Measurements from ENCODE around the gene ZNF503.

The ZNF503 gene

DNA sequence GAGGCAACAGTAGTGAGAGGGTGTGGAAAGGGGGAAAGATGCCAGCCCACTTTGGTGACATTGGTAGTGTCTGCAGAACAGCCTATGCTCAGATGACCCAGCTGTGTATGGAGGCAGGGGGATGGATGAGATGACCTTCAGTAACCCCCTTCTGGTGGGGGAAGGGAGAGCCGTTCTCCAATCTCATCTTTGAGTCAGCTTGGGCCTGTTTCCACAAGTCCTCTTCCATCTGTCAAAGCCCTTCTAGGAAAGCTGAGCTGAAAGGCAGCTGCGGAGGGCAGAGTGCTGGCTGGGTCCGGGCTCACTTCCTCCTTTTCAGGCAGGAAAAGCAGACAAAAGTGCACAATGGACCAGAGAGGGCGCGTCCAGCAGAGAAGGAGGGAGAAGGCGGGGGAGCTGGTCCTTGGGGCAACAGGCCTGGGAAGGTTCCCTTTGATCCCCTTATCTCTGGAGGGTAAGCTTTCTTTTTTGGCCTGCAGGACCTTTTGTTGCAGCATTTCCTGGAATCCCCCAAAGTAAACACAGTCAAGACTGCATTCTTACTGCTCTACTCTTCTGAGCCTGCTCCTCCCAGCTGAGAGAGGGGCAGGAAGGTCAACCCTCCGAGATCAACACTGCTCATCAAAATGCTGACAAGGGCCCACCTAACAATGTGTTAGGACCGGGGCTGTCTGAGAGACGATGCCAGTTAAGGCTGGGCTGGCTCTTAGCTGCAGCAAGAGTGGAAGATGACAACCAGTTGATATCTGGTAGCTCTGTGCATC, 28.6 kb upstream of the ZNF503 start:
- DNase-seq: no peak

DNA sequence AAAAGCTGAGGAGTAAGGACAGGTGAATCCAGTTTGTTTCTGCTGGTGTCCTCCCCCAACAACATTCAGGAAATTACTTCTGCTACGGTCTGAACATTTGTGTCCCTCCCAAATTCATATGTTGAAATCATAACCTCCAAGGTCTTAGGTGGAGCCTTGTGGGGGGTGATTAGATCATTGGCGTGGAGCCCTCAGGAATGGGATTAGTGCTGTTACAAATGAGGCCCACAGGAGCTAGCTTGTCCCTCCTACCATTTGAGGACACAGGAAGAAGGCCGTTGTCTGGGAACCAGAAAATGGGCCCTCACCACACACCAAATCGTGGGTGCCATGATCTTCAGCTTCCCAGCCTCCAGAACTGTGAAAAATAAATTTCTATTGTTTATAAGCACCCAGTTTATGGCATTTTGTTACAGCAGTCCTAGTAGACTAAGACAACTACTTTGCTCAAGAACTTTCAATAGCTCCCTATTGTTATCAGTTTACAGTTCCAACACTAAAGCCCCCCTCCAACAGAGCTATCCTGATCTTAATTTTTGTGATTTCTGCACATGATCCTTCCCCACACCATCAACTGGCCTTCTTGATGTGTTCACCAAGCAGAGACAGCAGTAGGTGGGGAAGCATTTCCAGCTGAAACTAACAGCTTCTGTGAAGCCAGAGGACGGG, 27.7 kb upstream of the ZNF503 start:
- no peak for DNase-seq

DNA sequence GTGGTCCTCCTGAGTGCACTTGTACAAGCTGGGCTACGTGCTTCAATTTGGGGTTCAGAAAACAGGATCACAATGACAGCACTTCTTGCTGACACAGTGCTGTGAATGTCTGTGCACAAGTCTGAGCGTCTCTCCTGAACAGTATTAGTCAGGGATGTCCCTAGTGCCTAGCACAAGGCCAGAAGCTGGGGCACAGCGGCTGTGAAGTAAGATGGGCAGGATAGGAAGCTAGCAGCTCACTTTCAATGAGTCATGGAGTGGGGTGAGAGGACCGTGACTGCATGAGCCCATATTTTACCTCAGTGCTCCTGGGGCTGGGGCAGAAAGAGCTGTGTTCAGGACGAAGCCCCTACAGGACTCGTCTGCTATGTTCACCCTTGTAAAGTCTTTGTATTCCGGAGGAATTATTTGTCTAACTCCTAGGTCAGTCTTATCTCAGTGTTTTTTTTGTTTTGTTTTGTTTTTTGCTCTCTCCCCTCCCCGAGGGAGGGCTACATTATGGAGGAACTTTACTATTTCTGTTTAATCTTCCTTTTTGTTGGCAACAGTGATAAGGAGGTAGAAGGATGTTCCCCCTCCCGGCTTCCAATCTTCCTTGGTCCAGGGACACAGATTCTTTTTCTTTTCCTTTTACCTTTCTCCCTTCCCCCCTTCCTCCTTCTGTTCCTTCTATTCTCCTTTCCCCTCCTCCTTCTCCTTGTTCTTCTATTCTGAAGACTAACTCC, 27.0 kb upstream of the ZNF503 start:
- DNase-seq: no peak

DNA sequence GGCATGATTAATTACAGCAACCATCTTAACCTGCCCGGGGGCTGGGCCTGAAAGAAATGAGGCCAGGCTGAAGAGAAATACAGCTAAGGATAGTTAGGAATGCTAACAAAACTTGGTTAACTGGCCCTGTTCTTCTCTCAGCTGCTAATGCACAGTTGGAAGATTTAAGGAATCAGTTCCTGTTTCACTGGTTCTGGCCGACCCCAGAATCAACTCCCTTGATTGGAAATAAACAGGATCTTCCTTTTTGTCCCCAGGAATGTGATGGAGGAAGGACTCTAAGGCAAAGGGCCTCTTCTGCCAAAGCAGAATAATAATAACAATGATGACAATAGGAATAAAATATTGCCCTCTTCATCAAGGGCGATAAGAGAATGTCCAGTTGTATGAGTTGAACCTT, 26.4 kb upstream of the ZNF503 start:
- DNase-seq: no peak

DNA sequence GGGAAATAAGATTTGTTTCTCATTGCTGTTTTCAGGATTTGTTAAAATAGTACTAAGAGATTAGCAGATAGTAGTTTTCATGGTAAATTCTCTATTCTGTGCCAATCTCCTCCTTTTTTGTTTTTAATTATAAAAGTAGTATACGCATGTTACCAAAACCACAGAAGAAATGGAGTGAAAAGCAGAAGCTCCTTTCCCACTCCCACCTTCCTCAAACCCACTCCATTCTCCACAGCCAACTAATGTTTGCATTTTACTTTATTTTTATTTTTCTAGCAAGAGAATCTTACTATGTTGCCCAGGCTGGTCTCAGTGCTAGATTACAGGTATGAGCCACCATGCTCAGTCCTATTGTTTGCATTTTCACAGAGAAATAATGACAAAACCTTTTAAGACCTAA, 25.3 kb upstream of the ZNF503 start:
- no peak for DNase-seq

DNA sequence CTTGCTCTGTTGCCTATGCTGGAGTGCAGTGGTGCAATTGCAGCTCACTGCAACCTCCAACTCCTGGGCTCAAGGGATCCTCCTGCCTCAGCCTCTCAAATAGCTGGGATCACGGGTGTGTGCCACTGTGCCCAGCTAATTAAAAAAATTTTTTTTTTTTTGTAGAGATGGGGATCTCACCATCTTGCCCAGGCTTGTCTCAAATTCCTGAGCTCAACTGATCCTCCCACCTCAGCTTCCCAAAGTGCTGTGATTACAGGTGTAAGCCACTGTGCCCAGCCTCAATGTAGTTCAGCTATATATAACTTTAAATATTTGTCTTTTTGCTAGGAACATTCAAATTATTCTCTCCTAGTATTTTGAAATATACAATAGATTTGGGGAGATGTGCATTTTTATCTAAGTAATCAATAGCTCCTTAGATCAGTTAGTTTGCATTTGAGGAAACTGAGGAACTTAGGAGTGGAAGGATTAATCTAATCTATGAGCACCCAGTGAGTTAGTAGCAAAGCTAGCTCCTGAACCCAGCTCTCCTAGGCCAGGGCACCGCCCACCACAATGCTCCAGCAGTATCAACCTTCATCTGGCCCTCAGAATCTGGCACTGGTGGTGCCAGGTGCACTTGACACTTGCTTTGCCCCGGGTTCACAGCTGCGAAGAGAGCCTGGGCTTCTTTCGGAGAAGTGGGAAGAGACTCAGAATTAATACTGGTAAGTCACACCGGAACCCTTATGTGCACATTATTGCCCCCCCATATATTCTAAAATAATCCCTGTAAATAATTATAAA, 23.9 kb upstream of the ZNF503 start:
- no peak for DNase-seq

DNA sequence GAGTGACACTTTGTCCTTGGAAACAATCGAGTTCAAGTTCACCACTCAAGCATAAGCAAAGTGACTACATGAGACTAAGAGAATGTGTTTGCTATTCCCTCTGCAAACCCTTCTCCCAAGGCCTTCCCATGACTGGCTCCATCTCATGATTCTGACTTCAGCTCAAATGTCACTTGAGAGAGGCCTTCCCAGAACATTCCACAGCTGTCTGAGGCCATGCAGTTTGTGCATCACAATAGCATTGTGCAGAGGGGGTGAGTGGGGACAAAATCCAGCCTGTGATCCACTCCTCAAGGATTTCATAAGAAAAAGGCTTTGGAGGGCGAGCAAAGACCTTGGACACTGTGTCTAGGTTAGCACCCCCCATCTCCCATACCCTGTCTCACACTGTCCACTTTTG, 23.0 kb upstream of the ZNF503 start:
- no peak for DNase-seq

DNA sequence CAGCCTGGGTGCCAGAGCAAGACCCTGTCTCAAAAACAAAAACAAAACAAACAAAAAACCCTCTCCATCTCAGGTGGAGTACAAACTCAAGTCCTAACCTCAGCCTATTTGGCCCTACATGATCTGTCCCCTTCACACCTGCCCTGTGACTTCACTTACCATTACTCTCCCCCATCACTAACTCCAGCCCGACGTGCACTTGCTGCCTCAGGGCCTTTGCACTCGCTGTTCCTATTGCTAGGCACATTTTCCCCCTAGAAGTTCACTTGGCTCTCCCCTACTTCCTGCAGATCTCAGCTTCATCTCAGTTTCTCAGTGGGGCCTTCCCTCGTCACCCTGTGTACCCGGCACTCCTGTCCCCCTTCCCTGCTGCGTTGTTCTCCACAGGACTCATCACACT, 21.3 kb upstream of the ZNF503 start:
- DNase-seq: no peak

DNA sequence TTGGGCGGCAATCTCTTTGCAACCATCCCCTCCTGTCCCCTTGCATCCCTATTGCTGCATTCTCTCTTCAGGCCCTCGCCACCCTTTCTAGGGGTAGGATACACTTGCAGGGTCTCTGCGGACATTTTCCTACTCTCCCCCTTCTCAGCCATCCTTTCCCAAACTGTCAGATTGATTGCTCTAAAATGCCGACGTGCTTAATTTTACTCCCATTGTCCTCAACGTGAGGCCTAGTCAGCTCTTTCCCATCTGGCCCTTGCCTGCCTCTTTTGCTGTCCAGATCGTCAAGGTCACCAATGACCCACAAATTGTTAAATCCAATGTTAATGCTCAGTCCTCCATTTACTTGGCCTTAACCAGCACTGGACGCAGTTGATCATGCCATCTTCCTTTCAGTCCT, 17.1 kb upstream of the ZNF503 start:
- no peak for DNase-seq

DNA sequence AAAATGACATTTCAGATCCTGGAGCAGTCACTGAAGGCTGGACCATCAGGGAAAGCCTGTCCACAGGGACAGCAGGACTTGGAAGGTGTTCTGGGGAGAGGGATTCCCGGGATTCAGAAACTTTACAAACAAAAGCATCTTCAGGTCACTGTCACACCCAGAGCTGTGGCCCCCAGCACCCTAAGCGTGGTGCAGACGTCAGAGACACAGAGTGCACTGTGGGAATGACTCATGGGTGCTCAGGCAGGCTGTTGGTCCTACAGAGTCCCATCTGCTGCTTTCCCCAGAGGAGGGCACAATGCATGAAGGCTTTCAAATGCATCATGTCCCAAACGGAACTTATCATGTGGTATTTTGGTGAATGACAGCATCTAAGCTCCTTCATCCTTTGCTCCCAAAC, 16.7 kb upstream of the ZNF503 start:
- DNase-seq: no peak

DNA sequence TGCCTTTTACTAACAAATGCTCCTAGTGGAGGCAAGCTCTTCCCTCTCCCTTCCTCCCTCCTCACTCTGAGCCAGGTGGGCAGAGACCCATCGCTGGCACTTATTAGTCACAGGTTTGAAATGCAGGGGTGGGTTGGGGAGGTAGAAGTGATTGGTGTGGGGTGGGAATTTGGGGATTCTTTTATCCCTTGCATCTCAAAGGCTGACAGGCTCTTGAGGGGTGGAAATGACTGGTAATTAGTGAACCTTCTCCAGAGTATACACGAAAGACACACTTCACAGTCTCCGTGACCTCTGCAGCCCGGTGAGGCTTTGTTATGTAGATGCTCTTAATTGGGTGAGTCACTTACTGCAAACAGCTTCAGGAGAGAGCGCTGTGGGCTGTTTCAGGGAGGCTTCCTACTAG, 16.0 kb upstream of the ZNF503 start:
- no peak for DNase-seq

DNA sequence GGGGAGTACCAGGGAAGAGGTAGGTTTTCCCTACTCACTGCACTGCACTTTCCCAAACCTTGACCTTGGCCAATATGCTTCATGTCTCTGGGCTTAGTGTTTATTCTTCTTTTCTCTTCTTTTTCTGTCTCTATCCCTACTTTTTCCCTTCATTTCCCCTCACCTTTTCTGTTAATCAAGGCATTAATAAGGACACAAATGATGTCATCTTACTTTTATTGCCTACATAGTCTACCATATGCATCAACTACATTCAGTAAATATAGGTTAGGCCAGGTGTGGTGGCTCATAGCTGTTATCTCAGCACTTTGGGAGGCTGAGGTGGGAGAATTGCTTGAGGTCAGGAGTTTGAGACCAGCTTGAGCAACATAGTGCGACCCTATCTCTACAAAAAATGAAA, 13.0 kb upstream of the ZNF503 start:
- DNase-seq: no peak

DNA sequence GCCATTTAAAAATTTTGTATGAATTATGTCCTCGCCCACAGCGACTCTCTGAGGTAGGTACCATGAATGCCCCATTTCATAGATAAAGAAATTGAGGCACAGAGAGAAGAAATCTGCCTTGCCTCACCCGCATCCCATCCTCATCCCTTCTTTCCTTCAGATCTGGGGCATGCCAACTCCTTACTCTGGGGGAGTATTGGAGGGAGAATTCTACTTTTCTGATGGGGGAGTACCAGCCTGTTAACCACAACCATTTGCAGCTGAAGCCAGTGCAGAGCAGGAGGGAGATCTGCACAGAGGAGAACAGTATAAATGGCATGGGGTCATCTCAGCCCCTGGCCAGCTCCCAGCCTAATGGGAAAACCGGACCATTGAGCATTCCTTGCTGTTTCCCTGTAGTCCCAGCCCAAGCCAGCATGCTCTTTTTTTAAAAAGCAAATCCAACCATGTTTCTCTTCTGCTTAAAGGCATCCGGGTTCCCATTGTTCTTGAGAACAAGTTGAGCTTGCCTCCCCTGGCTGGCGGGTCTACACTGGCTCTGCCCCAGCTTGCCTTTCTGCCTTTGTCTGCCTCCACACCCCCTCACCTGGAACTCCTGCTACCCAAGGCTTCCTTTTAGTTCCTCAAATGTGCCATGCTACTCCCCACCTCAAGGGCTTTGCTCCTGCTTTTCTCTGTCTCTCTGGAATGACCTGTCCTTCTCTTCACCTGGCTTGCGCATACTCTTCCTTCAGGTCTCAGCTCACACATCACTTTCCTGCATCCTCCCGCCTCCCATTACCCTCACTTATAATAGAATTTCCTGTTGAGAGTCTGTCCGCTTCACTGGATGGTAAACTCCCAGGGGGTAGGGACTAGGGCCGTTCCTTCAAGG, 8.8 kb upstream of the ZNF503 start:
- DNase-seq: no peak

DNA sequence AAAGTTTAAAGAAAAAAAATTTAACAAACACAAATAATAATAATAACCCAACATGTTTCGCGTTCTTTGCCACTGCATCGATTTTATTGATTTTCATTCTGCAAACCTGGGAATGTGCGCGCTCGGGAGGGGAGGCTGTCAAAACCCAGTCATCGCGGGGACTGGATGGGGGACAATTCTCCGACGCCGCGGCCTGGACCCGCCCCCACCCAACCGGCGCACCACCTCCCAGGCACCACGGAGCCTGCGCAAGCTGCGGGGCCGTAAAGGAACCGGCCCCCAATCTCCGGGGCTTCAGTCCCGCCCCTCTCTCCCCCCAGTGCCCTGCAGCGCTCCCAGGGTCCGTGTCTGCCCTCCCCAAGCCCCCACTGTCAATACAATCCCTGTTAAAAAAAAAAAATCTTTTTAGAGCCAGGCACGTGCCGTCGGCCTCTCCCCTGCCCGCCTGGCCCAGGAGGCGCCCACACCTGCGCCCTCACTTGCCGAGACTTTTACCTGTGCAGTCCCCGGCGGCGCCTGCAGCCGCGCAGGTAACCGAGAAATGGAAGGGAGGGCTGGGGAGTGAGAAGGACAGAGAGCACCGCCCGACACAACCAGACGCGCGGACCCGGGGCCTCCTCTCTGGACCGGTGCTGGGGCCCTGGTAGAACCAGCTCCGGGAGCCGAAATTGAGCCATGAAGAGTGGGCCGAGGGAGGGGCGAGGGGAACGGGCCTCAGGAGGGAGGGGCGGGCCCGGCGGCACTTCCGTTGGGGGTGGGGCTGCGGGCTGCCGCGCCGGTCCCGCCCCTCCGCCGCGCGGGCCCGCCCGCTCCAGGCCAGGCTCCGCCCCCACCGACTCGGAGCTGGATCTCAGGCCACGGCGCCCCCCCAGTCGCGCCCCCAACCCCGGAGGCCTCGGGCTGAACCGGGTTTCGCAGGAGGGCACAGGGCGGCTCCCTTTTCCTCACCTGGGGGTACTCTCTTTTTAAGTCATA, 7.6 kb upstream of the ZNF503 start:
- DNase-seq: peak in 1 of 5 experiments; percentile 36

DNA sequence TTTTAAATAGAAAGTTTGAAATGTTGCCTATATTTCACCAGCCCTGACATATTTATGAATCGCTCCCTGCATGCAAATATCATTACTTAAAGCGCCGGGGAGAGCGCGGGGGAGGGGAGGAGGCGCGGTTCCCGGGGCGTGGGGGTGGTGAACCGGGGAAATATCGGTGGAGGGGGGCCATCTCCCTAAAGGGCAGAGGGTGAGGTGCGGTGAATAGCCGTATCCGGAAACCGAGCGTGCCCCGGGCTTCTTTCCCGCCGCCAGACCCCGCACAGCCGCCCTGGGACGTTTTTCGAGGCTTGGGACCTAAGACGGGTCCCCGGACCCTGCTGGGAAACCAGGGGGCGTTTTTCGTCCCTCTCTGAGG, 6.9 kb upstream of the ZNF503 start:
- DNase-seq: no peak

DNA sequence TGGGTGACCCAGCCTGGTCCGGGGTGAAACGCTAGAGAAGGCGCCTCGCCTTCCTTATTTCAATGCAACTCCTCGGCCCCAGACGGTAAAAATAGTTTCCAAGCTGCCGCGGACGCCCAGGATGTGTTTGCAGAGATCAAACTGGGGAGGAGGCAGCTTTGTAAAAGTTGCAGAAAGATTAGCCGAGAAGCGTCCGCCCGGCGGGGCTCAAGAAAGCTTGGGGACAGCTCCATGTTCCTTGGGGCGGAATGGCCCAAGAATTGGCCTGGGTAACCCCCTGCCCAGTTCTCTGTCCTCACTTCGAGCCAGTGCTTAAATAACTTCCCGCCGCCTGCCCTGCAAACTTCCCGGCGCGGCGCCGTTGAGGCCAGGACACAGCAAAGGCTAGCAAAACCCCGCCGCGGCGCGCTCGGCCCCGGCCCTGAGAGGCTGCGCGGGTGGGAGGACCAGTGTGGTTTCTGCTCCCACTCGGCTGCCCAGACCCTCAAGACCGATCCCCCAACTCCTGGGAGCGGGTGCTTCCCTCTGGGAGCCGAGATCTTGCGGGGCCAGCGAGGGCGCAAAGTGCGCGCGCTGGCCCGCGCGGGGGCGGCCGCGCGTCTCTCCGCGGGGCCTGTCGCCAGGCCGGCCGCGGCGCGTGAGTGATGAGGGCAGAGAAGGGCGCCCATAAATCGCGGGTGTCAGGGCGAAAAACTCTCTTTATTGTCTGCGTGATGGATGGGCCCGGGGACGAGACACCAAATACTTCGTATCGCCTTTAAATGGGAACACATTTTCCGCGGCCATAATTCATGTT, 6.3 kb upstream of the ZNF503 start:
- DNase-seq: no peak

DNA sequence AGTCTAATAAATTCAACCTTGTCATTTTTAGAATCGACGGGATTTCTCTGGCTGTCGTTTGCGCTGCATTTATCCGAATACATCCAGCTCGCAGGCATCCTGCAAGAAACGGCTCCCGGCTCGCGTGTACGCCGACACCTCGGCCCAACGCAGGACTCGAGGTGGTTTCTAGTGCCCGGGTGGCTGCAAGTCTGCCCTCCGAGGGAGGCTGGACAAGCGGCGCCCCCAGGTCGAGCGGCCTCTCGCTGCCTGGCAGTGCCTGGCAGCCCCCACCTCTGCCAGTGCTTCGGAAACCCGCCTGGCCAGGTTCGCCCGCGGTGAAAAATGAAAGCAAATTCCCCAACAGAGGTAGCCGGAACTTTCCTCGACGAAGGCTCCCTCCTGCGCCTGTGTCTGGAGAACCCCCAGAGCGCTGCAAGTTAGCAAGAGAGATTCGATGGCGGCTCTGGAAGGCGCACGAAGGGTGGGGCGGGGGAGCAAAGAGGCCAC, 5.7 kb upstream of the ZNF503 start:
- no peak for DNase-seq

DNA sequence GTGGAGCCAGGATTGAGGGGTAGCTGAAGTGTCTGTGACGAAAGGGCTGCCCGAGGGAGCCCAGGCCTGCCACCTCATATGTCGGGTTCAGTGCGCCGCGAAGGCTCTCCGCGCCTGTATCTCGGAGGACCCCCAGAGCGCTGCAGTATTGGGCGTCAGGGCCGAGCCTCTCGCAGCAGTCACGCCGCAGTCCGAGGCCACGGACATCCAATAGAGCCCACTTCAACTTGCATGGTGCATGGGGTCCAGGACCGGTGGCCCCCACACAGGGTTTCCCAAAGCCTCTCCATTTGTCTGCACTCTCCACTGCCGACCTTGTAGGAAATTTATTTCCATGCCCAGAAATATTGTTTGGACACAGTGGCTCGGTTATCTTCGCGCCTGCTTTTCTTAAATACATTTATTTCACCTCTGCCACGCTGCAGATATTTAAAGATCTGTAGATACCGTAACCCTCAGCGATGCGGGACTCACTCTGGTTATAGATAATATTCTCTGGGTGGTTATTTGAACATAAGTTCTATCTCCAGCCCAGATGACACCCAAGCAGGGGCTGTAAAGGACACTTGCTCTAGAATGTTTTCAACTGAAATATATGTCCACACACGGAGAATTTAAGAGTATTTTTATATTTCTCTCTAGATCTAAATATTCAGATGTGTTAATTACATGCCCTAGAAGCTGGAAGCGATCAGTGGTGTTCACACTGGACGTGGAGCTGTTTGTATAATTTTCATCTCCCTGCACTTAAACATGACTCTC, 5.1 kb upstream of the ZNF503 start:
- no peak for DNase-seq

All from T-helper 2 cell (primary cell).